DOHH2 (cell line): ENCODE data around the gene TUBE1.

Experiments used
- H3F3A ChIP-seq: fragments of 200-600 bp; sonication (generic), shearing (Covaris generic); 2 replicates; pipeline ENCODE4 v1.6.0; 2016; ENCODE audit warnings: antibody characterized with exemption, mild to moderate bottlenecking; ENCODE audit not compliant: control insufficient read depth, insufficient read depth
- H3K27ac ChIP-seq: fragments of 200-600 bp; sonication (generic); 2 replicates; pipeline ENCODE4 v1.5.1; 2014; ENCODE audit warnings: low read depth, mild to moderate bottlenecking, low read length, moderate library complexity
- H3K27me3 ChIP-seq: fragments of 200-600 bp; sonication (generic); 2 replicates; pipeline ENCODE4 v1.6.1; 2014; ENCODE audit warnings: mild to moderate bottlenecking, low read length, mixed read lengths; ENCODE audit not compliant: control insufficient read depth
- H3K36me3 ChIP-seq: fragments of 200-600 bp; sonication (generic); 2 replicates; pipeline ENCODE4 v1.6.1; 2014; ENCODE audit warnings: mild to moderate bottlenecking, low read length, moderate library complexity, mixed read lengths; ENCODE audit not compliant: control insufficient read depth
- H3K4me1 ChIP-seq: fragments of 200-600 bp; sonication (generic); 2 replicates; pipeline ENCODE4 v1.6.1; 2014; ENCODE audit warnings: mild to moderate bottlenecking, low read length, mixed read lengths; ENCODE audit not compliant: control insufficient read depth
- H3K4me2 ChIP-seq: fragments of 200-600 bp; sonication (generic); 2 replicates; pipeline ENCODE4 v1.6.0; 2014; ENCODE audit warnings: mild to moderate bottlenecking, low read length, moderate library complexity
- H3K4me3 ChIP-seq: fragments of 200-600 bp; sonication (generic); 2 replicates; pipeline ENCODE4 v1.5.1; 2014; ENCODE audit warnings: mild to moderate bottlenecking, low read length, mixed read lengths
- H3K79me2 ChIP-seq: fragments of 200-600 bp; sonication (generic); 2 replicates; pipeline ENCODE4 v1.6.1; 2014; ENCODE audit warnings: mild to moderate bottlenecking, low read length, mixed read lengths; ENCODE audit not compliant: control insufficient read depth
- H3K9me2 ChIP-seq: fragments of 200-600 bp; sonication (generic); replicated peaks from 2 replicates; pipeline ENCODE4 v1.6.1; 2014; ENCODE audit warnings: mild to moderate bottlenecking, low read length, mixed read lengths; ENCODE audit not compliant: control insufficient read depth
- H3K9me3 ChIP-seq: fragments of 200-600 bp; sonication (generic); 2 replicates; pipeline ENCODE4 v1.6.1; 2014; ENCODE audit warnings: antibody characterized with exemption, low read length, mixed read lengths; ENCODE audit not compliant: control insufficient read depth, insufficient read depth
- H4K20me1 ChIP-seq: fragments of 200-600 bp; sonication (generic); 2 replicates; pipeline ENCODE4 v1.6.0; 2014; ENCODE audit warnings: low read depth, mild to moderate bottlenecking, antibody characterized with exemption, low read length, moderate library complexity; ENCODE audit not compliant: control insufficient read depth, insufficient read depth
- CTCF ChIP-seq: fragments of 200-600 bp; sonication (generic); IDR thresholded peaks from one replicate; pipeline ENCODE4 v1.5.1; 2014; ENCODE audit warnings: antibody characterized with exemption, mild to moderate bottlenecking, low read depth, low read length; ENCODE audit not compliant: poor library complexity, severe bottlenecking
- EZH2phosphoT487 ChIP-seq: fragments of 200-600 bp; sonication (generic); IDR thresholded peaks from 2 replicates; pipeline ENCODE4 v1.6.1; 2017; ENCODE audit warnings: borderline replicate concordance, mild to moderate bottlenecking, antibody characterized with exemption, low read length, moderate library complexity, mixed read lengths

The TUBE1 gene

GRCh38 chr6:112116221-112116620 lies 28.9 kb upstream of the TUBE1 start:
- Histone ChIP-seq H3K36me3 (no peaks in the 10 kb centered on the region), H3K27ac (no peak overlapping the region)
- TF ChIP-seq EZH2phosphoT487 (no peak), CTCF (no peak)

DNA sequence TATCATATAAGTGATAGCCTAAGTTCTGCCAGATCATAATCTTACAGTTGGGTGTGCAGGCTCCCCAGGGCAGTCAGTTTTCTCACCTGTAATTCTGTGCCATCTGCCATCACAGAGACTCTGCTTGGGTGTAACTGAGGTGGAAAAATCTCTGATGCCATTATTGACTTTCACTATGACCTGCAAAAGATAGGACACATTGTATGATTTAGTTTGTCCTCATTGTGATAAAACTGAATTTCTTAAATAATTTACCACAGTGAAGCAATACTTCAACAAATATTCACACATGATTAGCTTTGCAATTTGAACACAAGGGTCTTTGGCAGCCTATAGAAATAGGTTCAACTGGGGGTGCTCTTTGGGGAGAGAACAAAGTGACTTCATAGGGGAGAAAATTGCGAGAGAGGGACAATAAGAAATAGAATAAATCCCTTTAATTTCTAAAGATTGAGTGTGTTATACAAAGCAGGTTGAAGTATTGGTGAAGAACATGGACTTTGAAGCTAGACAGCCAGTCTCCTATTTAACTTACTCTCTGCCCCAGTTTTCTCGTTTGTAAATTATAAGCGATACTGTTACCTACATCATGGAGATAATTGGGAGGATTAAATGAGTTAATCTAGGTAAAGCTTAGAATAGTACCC lies 27.4 kb upstream of the TUBE1 start:
- no peaks in the 10 kb centered on the region for H3K79me2 ChIP-seq
- H3K9me3 ChIP-seq: no peaks in the 10 kb centered on the region
- no peak overlapping the region for H3K4me2 ChIP-seq
- no peaks in the 10 kb centered on the region for H3K4me1 ChIP-seq
- peaks cover 6% of the 10 kb centered on the region; the same call in 1 of the 2 replicates for H3K27me3 ChIP-seq
- no peaks in the 10 kb centered on the region for H3K9me2 ChIP-seq
- H4K20me1 ChIP-seq: no peaks in the 10 kb centered on the region
- no peak overlapping the region for H3K4me3 ChIP-seq
- no peaks in the 10 kb centered on the region for H3F3A ChIP-seq
- H3K27ac ChIP-seq: no peak overlapping the region
- no peak for TF ChIP-seq CTCF
- no peak for TF ChIP-seq EZH2phosphoT487
- no peaks in the 10 kb centered on the region for H3K36me3 ChIP-seq

More at GRCh38 chr6:112116221-112116620, 28.9 kb upstream of the TUBE1 start:
- no peaks in the 10 kb centered on the region for H3K4me1 ChIP-seq
- no peaks in the 10 kb centered on the region for H3K9me2 ChIP-seq
- H4K20me1 ChIP-seq: no peaks in the 10 kb centered on the region
- H3K9me3 ChIP-seq: no peaks in the 10 kb centered on the region
- H3K4me3 ChIP-seq: no peak overlapping the region
- H3K4me2 ChIP-seq: no peak overlapping the region
- H3K27me3 ChIP-seq: peaks cover 6% of the 10 kb centered on the region; the same call in 1 of the 2 replicates
- no peaks in the 10 kb centered on the region for H3F3A ChIP-seq
- no peaks in the 10 kb centered on the region for H3K79me2 ChIP-seq

DNA sequence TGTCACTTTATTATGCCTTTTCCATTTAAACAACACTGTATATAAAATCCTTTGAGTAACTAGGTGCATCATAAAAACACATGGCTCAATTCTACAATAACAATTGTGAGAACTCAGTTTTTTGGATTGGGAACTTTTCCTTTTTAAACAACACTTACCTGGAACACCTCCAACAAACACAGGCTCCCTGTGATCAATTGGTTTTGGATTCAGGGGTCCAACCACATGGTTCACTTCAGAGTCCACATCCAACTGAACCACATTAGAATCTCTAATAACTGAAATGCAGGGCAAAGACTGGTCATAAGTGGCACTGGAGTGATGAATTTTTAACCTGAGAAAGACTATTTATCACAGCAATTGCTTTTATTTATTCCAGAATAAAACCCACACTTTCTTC lies 26.6 kb upstream of the TUBE1 start:
- H3K4me1 ChIP-seq: no peaks in the 10 kb centered on the region
- no peaks in the 10 kb centered on the region for H4K20me1 ChIP-seq
- H3K79me2 ChIP-seq: no peaks in the 10 kb centered on the region
- H3K9me3 ChIP-seq: no peaks in the 10 kb centered on the region
- peaks cover 6% of the 10 kb centered on the region; the same call in 1 of the 2 replicates for H3K27me3 ChIP-seq
- H3K27ac ChIP-seq: no peak overlapping the region
- no peaks in the 10 kb centered on the region for H3K36me3 ChIP-seq
- H3K4me3 ChIP-seq: no peak overlapping the region
- TF ChIP-seq EZH2phosphoT487 (no peak), CTCF (no peak)
- no peaks in the 10 kb centered on the region for H3F3A ChIP-seq
- no peak overlapping the region for H3K4me2 ChIP-seq
- H3K9me2 ChIP-seq: no peaks in the 10 kb centered on the region
